Suprapubic skin (tissue), 4 donors: Measurements from ENCODE around the gene PAFAH1B1. TPM values are rescaled to one million over a fixed set of nuclear protein-coding genes. Genes with fewer than 3 reads are reported as not detected.
A peak's percentile ranks its signal among the peaks of the same experiment; 100 is the strongest.

ENCODE experiments used
- DNase-seq, 2 donors: peaks; one replicate each; pipeline ENCODE4 v3.0.0-alpha.2; 2019; ENCODE audit warnings: low spot score in 2 of 2
- H3K27ac ChIP-seq: fragments of 200-600 bp; sonication (generic); one replicate; pipeline ENCODE4 v1.5.1; 2019
- H3K27me3 ChIP-seq: fragments of 200-600 bp; sonication (generic); one replicate; pipeline ENCODE4 v1.5.1; 2019
- H3K36me3 ChIP-seq: fragments of 200-600 bp; sonication (generic); one replicate; pipeline ENCODE4 v1.5.1; 2019
- H3K4me1 ChIP-seq: fragments of 200-600 bp; sonication (generic); one replicate; pipeline ENCODE4 v1.5.1; 2019
- H3K4me3 ChIP-seq: fragments of 200-600 bp; sonication (generic); one replicate; pipeline ENCODE4 v1.5.1; 2019; ENCODE audit warnings: mild to moderate bottlenecking
- H3K9me3 ChIP-seq: fragments of 200-600 bp; sonication (generic); one replicate; pipeline ENCODE4 v1.5.1; 2019
- EP300 ChIP-seq: sonication (generic); formaldehyde crosslinking; IDR thresholded peaks from one replicate; pipeline ENCODE4 v1.6.1; 2017; ENCODE audit warnings: antibody characterized with exemption
- POLR2A ChIP-seq, 2 donors: fragments of 450-650 bp; IDR thresholded peaks; one replicate each; pipeline ENCODE4 v1.6.1; 2017; ENCODE audit warnings: antibody characterized with exemption in 2 of 2, mild to moderate bottlenecking in 2 of 2, moderate library complexity in 2 of 2
- POLR2AphosphoS5 ChIP-seq, 3 donors: sonication (generic); formaldehyde crosslinking; IDR thresholded peaks; one replicate each; pipeline ENCODE4 v1.6.1; 2017; ENCODE audit warnings: antibody characterized with exemption in 3 of 3
- WGBS: methylation state at CpG from one replicate; pipeline ENCODE4 v1.1.5; 2018; 5-methylcytosine and 5-hydroxymethylcytosine counted together
- total RNA-seq, 4 donors: library from RNA; depleted of rRNA; stranded (reverse); fragments of >200 nt; gene quantifications; one replicate each; pipeline ENCODE4 v1.1.0, GENCODE V29; 2016
- TF ChIP-seq, protein P1 (sequence below), 2 donors: fragments of 200-600 bp in 1 of 2; fragments of 450-650 bp in 1 of 2; sonication (generic) in 1 of 2; IDR thresholded peaks; one replicate each; pipeline ENCODE4 v1.5.1; 2016 to 2019; ENCODE audit warnings: antibody characterized with exemption in 2 of 2, mild to moderate bottlenecking in 1 of 2, moderate library complexity in 1 of 2

The PAFAH1B1 gene
- total RNA-seq, 4 donors from 2014 or later: 97.4 to 283 (median 125) TPM

DNA sequence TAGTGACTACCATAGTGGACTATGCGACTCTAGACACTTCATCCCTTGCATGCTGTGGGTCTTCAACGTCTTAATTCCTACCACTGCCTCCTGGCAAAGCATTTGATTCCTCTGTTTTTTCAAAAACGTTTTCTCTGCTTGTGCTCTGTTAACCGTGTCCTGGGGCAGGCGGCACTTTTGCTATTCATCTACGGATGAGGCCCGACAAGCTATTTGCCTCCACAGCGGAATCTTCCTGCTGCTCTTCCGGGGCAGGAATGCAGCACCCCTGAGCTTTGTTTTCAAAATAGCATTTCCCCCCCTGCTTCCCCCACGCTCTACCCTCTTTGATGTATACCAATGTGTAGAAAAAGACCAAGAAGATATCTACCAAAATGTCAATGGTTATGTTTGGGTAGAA lies 42.0 kb upstream of the PAFAH1B1 start:
- TF ChIP-seq, protein P1, sequence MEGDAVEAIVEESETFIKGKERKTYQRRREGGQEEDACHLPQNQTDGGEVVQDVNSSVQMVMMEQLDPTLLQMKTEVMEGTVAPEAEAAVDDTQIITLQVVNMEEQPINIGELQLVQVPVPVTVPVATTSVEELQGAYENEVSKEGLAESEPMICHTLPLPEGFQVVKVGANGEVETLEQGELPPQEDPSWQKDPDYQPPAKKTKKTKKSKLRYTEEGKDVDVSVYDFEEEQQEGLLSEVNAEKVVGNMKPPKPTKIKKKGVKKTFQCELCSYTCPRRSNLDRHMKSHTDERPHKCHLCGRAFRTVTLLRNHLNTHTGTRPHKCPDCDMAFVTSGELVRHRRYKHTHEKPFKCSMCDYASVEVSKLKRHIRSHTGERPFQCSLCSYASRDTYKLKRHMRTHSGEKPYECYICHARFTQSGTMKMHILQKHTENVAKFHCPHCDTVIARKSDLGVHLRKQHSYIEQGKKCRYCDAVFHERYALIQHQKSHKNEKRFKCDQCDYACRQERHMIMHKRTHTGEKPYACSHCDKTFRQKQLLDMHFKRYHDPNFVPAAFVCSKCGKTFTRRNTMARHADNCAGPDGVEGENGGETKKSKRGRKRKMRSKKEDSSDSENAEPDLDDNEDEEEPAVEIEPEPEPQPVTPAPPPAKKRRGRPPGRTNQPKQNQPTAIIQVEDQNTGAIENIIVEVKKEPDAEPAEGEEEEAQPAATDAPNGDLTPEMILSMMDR (IDR thresholded peaks at IDR 0.05): no peak
- TF ChIP-seq POLR2AphosphoS5 (IDR thresholded peaks at IDR 0.05): no peak
- Histone ChIP-seq H3K27me3 (no peaks in the 10 kb centered on the region), H3K4me1 (peaks cover 5% of the 10 kb centered on the region), H3K27ac (no peak overlapping the region), H3K36me3 (no peaks in the 10 kb centered on the region), H3K4me3 (no peak overlapping the region), H3K9me3 (no peaks in the 10 kb centered on the region)
- no peak for DNase-seq
- WGBS: 50% methylated on average over 10 of the region's 10 CpGs

DNA sequence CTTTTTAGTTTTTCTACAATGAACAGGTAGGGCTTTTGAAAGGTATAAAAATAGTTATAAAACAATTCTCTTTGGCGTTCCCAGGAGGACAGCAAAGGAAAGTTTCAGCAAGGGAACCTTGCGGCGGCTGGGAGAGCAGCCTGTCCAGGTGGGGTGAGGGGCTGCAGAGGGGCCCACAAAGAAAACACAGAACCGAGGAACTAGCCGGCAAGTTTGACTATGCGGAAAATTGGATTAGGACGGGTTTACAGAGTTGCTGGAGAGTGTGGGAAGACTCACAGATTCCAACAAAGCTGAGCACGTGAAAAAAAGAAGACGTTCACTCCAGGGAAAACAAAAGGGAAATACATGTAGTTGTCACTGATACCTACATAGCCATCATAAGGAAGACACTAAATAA lies 41.5 kb upstream of the PAFAH1B1 start:
- no peak for DNase-seq
- H3K36me3 ChIP-seq: no peaks in the 10 kb centered on the region
- WGBS: 51% methylated on average over 9 of the region's 9 CpGs
- no peak overlapping the region for H3K4me3 ChIP-seq
- H3K4me1 ChIP-seq: peaks cover 5% of the 10 kb centered on the region
- TF ChIP-seq POLR2AphosphoS5 (IDR thresholded peaks at IDR 0.05) (no peak), EP300 (no peak)
- TF ChIP-seq, protein P1 (IDR thresholded peaks at IDR 0.05): no peak
- H3K9me3 ChIP-seq: no peaks in the 10 kb centered on the region
- no peak overlapping the region for H3K27ac ChIP-seq
- no peaks in the 10 kb centered on the region for H3K27me3 ChIP-seq

DNA sequence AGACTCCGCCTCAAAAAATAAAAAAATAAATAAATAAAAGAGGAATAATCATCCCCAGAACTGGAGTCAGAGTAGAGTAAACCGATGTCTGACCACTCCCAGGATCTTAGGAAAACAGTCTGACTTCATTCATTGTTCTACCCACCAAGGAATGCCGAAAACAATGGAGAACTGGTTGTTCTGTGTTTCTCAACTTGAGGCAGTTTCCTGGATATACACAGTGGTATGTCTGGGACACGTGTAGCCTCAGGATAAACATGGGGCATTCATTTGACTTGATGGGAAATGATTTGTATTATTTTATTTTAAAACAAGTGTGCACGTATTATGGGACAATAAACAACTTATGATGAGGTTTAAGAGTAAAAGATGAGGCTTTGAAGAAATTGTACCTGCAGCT lies 32.8 kb upstream of the PAFAH1B1 start:
- 84% methylated on average over 5 of the region's 5 CpGs for WGBS
- TF ChIP-seq, protein P1 (IDR thresholded peaks at IDR 0.05): no peak
- no peak for TF ChIP-seq EP300
- TF ChIP-seq POLR2AphosphoS5 (IDR thresholded peaks at IDR 0.05): no peak
- no peak for TF ChIP-seq POLR2A (IDR thresholded peaks at IDR 0.05)
- no peak for DNase-seq

DNA sequence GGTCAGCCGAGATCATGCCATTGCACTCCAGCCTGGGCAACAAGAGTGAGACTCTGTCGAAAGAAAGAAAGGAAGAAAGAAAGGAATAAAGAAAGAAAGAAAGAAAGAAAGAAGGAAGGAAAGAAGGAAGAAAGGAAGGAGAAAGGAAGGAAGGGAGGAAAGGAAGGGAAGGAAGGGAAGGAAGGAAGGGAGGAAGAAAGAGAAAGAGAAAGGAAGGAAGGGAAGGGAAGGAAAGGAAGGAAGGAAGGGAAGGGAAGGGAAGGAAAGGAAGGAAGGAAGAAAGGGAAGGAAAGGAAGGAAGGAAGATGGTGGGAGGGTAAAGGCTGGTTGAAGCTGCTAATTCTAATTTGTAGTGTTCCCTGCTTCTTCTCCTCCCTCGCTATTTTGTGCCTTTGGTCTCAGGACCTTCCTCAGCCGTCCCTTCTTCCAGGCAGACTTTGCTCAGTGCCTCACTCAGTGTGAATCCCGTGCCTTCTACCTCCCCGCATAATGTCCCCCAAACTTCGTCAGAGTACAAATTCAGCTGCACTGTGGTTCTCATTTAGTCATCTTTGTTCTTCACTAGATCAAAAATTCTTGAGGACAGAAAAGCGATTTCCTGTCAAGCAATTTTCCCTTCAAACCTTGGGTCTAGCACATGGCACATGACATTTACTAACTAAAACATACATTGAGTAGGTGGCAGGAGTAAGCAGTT lies 31.1 kb upstream of the PAFAH1B1 start:
- Histone ChIP-seq H3K9me3 (no peaks in the 10 kb centered on the region), H3K36me3 (no peaks in the 10 kb centered on the region), H3K4me3 (no peak overlapping the region), H3K4me1 (peaks cover 8% of the 10 kb centered on the region), H3K27ac (no peak overlapping the region), H3K27me3 (no peaks in the 10 kb centered on the region)
- TF ChIP-seq, protein P1 (IDR thresholded peaks at IDR 0.05): no peak
- TF ChIP-seq EP300: no peak
- no peak for TF ChIP-seq POLR2A (IDR thresholded peaks at IDR 0.05)
- no peak for TF ChIP-seq POLR2AphosphoS5 (IDR thresholded peaks at IDR 0.05)
- WGBS: 80% methylated on average over 8 of the region's 8 CpGs
- DNase-seq: no peak

More for the DNA sequence above, 32.8 kb upstream of the PAFAH1B1 start:
- Histone ChIP-seq H3K4me3 (no peak overlapping the region), H3K9me3 (no peaks in the 10 kb centered on the region), H3K27ac (no peak overlapping the region), H3K27me3 (no peaks in the 10 kb centered on the region), H3K36me3 (no peaks in the 10 kb centered on the region), H3K4me1 (peaks cover 8% of the 10 kb centered on the region)

DNA sequence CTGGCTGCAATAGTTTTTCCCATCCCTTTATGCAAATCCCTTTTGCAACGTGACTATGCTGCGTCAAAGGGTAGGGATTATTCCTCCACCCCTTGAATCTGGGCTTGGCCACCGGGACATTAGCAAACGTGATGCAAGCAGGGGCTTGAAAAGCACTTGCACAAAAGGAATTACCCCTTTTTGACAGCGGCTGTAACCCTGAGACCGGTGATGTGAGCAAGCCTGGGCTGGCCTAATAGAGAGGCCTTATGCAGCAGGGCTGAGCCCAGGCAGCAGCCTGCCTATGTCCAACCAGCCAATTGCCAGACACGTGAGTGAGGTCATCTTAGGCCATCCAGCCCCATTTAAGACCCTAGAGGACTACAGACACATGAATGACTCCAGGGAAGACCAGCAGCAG lies 30.4 kb upstream of the PAFAH1B1 start:
- no peaks in the 10 kb centered on the region for H3K9me3 ChIP-seq
- H3K4me1 ChIP-seq: peaks cover 8% of the 10 kb centered on the region
- no peaks in the 10 kb centered on the region for H3K36me3 ChIP-seq
- peak overlapping the region; percentile 62 for H3K27ac ChIP-seq
- TF ChIP-seq POLR2A (IDR thresholded peaks at IDR 0.05) (no peak), EP300 (no peak), POLR2AphosphoS5 (IDR thresholded peaks at IDR 0.05) (no peak)
- TF ChIP-seq, protein P1 (IDR thresholded peaks at IDR 0.05): no peak
- no peaks in the 10 kb centered on the region for H3K27me3 ChIP-seq
- H3K4me3 ChIP-seq: no peak overlapping the region
- 60% methylated on average over 7 of the region's 7 CpGs for WGBS
- no peak for DNase-seq
